ENCODE results near the gene PHF2.

DNA sequence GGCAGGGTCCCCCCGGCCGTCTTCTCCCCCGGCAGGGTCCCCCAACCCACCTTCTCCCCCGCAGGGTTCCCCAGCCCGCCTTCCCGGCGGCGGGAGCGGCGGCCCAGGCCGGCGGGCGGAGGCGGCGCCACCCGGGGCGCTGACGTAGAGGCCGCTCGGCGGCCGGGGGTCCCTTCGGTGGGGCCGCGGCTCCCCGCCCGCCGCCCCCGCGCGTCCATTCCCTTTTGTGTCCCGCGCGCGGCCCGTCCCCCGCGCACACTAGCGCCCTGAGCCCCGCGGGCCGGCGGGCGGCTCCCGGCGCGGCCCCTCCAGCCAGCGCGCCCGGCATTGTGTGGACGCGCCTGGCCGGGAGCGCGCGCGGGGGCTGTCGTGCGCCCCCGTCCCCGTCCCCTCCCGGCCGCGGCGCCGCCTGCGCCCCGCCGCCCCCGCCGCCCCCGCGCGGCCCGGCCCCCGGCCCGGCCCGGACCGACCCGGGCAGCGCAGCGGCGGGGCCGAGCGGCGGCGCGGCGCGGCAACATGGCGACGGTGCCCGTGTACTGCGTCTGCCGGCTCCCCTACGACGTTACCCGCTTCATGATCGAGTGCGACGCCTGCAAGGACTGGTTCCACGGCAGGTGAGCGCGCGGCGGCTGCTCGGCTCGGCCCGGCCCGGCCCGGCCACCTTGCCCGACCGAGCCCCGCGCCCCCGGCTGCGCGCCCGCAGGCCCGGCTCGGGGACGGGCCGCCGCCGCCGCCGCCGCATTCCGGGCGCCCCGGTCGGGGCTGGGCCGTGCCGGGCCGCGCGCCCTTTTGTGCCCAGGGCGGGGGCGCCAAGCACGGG, at the start of gene PHF2:
- TF ChIP-seq, protein P1, sequence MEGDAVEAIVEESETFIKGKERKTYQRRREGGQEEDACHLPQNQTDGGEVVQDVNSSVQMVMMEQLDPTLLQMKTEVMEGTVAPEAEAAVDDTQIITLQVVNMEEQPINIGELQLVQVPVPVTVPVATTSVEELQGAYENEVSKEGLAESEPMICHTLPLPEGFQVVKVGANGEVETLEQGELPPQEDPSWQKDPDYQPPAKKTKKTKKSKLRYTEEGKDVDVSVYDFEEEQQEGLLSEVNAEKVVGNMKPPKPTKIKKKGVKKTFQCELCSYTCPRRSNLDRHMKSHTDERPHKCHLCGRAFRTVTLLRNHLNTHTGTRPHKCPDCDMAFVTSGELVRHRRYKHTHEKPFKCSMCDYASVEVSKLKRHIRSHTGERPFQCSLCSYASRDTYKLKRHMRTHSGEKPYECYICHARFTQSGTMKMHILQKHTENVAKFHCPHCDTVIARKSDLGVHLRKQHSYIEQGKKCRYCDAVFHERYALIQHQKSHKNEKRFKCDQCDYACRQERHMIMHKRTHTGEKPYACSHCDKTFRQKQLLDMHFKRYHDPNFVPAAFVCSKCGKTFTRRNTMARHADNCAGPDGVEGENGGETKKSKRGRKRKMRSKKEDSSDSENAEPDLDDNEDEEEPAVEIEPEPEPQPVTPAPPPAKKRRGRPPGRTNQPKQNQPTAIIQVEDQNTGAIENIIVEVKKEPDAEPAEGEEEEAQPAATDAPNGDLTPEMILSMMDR (IDR thresholded peaks at IDR 0.05; ENCODE audit: insufficient read depth, low read depth, low read length), result no peak
- no peak for TF ChIP-seq EZH2 (IDR thresholded peaks at IDR 0.05; ENCODE audit: insufficient read depth, low read length)
